HG03354 (cell line): ENCODE data around the gene CALCB.
"Not testable (repeated sequence)": the region's sequence is repeated elsewhere in the genome, so short reads cannot be mapped to it uniquely, and the experiment has no call there.

Source experiments
- ATAC-seq: cut with Tn5 transposase; IDR thresholded peaks from one replicate; pipeline ENCODE4 v1.9.1; 2021; ENCODE audit warnings: mild to moderate bottlenecking; ENCODE audit not compliant: unreplicated experiment, poor library complexity, severe bottlenecking

The CALCB gene, protein sequence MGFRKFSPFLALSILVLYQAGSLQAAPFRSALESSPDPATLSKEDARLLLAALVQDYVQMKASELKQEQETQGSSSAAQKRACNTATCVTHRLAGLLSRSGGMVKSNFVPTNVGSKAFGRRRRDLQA

DNA sequence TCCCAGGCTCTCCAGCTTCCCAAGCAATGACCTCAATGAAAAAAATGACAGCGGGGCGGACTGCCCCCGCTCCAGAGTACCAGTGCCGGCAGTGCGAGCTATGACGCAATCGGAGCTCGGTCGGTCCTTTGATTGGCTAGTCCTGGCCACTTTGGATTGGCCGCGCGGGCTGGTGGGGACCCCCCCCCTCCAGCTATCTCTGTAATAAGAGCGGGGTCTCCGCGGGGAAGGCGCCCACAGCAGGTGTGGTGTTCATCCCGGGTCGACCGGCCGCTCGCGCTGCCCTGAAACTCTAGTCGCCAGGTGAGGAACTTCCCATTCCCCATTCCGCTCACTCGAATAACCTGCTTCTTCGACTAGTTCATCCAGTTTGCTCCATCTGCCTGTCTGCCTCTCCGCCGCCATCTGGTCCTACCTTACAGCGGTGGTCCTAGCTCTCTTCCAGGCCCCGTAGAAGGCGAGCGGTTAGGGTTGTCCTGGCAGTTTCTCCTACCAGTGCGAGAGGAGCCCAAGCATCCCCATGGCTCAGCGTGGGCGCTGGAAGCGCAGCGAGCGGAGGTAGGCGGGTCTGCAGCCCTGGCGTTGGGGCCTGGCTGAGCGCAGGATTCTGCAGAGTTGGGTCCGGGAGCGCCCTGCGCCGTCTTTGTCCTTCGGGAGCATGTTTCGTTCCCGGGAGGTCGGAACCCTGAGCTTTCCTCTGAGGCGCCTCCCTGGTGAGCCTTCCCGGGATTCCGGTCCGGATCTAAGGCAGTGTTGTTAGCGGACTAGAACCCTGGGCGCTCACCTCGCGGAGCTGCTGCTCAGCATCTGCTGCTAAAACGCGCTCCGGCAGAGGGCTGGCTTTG lies at the start of gene CALCB:
TSS of gene CALCB (plus strand) at position 233 of the 845 bp plus-strand sequence. CDS start 1,126 bp downstream, outside the sequence.
- ATAC-seq: no peak

DNA sequence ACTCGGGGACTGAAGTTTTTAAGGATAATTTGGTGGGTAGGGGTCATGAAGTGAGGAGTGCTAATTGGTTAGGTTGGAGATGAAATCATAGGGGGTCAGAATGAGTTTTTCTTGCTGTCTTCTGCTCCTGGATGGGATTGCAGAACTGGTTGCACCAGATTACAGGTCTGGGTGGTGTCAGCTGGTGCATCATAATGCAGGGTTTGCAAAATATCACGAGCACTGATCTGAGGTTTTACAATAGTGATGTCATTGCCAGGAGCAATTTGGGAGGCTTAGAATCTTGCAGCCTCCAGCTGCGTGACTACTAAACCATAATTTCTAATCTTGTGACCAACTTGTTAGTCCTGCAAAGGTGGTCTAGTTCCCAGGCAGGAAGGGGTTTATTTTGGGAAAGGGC lies 46.4 kb upstream of the CALCB start:
- no peak for ATAC-seq

DNA sequence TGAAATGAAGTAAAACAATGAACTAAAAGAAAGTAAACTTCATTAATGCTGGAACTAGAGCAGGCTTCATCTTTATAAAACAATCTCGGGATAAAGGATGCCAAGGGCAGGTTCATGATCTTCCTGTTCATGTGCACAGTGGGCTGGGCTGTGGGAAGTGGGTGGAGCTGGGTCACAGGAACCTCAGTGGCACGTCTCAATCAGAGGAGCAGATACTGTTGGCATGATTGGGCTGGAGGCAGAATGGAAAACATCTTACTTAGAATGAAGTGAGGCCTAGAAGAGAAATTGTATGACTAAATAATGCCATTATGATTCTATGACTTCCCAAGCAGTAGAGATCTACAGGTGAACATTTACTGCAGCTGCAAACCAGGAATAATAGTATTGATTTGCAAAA lies 45.4 kb upstream of the CALCB start:
- no peak for ATAC-seq

DNA sequence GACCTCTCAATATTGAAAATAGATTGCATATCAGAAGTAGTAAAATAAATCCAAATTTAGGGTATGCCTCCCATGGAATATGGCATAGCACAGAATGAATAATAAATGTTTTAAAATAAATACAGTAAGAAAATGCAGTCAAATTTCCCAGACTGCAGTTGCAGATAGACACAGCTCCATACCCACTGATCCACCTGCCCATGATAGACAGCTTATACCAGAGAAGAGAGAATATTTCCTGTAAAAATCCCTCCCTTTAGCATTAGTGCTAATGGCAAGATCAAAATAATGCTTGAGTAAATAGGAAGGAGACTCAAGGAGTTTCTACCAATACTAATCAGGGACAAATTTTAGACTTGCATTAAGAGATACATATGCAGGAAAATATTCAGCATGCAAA lies 45.0 kb upstream of the CALCB start:
- ATAC-seq: no peak

DNA sequence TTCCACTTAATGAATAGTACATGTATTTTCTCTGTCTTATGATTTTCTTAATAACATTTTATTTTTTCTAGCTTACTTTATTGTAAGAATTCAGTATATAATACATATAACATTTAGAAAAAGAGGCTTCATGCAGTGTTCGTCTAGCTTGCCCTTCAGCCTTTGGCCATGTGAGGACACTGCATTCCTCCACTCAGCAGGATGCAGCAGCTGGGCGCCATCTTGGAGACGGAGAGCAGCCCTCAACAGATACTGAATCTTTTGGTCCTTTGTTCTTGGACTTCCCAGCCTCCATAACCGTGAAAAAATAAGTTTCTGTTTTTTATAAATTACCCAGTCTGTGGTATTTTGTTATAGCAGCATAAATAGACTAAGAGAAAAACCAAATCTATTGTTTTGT lies 41.4 kb upstream of the CALCB start:
- not testable (repeated sequence) for ATAC-seq

DNA sequence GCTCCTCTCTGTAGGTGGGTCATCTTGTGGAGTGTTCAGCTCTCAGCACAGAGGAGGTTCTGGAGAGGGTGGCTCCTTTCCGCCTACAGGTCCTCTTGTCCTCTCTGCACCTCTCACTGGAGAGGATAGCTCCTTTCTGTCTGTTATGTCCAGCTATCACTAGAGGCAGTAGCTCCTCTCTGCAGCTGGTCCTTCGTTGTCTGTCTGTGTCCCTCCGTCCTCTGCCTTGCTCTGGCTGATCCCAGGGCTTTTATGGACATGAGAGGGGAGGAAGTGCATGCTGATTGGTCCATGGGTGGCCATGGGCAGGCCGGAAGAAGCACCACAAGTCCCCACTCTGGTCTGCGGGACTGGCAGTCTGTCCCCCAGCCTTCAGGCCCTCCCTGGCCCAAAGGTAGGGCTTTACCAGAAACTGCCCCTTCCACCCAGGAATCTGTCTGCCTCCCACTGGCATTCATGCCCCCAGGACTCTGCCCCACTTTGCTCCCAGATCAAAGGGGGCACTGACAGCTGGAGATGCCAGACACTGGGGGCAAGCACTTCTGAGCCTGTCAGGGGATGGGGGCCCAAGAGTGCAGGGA lies 38.6 kb upstream of the CALCB start:
- no peak for ATAC-seq

DNA sequence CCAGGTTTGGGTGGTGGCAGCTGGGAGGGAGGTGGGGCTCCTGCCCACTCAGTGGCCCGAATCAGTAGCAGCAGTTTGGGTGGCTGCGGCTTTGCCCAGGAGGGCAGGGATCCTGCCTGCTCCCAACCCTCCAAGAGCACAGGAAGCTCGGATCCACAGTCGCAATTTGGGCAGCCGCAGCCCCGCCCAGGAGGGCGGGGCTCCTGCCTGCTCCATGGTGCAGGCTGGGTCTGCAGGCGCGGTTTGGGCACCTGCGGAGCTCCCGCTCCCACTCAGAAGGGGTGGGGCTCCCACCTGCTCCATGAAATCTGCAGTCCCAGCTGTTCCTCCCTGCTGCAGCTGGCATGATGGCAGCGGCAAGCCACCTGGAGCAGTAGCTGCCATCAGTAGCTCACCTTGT lies 38.1 kb upstream of the CALCB start:
- ATAC-seq: no peak

DNA sequence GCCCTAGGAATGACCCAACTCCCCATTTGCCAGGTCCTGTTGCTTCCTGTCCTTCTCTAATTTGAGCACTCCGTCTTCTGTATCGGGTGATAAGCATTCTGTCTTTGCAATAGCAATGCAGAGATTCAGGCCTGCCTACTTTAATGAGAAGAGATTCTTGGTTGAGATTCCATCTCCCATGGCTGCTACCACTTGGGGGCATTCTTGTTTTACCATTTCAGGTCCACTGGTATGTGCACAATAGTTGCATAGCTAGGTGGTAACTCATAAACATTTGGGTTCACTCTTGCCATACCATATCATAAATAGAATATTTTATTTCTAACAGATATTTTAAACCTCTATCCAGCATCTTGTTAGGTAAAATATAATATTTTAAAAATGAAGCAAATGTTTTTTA lies 34.4 kb upstream of the CALCB start:
- no peak for ATAC-seq

DNA sequence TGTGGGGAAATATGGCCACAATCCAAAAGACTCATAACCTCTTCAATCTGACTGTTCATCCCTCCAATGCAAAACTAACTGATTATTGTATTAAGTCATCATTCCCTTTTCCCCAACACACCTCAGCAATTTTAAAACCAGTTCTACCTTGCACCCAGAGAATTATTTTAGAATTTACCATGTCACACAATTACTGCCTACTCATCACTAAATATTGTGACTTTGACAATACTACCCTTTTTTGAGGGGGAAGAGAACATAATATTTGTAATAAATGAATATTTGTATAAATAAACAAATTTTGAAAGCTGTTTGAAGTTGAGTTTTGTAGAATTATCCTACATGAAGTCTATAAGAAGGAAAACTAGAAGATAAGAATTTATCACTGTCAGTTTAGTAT lies 28.2 kb upstream of the CALCB start:
- no peak for ATAC-seq

DNA sequence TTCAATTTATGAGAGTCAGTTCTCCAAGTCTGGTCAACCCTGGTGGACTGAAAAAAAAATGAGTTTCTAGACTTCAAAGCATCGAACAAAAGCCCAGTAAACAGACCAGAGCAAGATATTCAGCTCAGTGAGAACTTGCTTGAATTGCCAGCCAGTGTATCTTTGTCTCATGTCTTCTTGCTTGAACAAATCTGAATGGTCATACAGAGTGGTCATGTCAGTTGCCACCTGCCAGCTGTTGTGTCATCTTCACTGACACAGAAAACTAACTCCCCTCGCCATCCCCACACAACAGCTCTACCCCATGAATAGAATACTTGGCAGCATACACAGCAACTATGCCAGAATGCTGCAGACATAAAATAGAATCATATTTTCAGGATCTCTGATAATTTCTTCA lies 27.5 kb upstream of the CALCB start:
- no peak for ATAC-seq

DNA sequence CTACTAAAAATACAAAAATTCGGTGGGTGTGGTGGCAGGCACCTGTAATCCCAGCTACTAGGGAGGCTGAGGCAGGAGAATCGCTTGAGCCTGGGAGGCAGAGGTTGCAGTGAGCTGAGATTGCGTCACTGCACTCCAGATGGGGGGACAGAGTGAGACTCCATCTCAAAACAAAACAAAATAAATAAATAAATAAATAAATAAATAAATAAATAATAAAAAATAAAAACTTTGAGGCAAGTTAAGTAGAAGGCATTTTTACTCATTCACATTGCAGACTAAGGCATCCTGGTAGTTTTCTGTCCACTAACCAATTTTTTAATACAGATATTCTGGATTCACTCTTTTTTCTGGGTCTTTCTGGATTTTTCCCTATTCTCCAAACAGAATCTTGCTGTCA lies 26.7 kb upstream of the CALCB start:
- ATAC-seq: not testable (repeated sequence)

DNA sequence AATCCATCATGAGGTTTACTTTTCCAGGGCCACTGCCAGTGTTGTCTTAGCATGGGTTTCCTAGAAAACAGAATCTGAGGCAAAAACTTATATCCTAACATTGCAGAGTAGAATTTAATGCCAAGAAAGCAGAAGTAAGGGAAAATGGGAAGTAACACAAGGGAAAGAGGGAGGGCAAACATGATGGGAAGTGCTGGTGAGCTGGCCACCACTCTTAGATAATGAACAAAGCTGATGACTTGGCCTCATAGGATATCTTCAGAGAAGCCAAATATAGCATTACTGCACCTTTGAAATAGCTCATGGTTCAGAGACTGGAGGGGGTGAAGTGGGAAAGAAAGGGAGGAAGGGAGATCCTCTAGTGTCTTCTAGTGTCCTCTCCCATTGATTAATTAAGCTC lies 24.8 kb upstream of the CALCB start:
- no peak for ATAC-seq

DNA sequence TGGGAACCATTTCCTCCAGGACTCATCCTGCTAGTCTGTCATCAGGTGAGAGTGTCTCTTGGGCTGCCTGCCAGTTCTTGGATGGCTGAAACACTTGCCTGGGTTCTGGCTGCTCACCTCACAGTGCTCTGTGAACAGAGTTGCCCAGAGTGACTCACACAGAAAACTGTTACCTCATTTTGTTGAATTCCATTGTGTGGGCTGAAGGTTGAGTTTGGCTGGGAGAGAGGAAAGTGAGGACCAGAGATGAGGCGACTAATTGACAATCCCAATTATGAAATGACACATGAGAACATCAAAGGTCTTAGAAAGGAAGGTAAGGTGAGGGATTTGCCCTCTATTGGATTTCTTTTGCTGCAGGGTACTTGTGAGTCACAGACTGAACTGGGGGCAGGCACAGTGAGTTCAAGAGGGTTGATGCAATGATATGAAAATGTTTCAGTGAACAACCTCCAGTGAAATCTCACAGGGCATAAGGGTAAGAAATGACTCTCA lies 20.2 kb upstream of the CALCB start:
- ATAC-seq: no peak

DNA sequence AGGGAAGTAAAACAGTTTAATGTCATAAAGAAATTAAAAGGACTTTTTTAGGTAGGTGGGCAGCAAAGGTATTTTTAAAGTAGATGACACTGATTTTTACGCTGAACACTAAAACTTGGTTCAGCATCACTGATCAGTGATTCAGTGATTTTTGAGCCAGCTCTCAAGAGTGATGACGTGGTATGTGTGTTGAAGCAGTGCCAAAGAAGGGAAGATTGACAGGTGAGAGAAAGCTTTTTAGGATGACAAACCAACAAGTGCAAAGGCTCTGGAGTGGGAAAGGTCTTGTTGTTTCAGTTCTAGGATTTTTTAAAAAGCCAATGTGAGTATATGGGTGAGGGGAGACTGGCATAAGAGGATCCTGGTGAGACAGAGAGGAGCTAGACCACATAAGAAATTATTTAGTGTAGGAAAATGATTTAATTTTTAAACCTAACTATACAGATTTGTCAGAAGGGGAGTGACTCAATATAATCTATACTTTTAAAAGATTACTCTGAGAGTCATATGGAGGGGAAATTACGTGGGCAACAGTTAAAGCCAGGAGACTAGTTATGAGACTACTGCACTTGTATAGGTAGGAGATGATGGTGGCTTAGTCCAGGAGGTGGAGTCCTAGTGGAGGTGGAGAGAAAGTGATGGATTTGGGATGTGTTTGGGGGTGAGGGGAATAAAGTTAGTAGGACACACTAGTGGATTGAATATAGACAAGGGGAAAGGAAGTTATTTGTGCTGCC lies 17.6 kb upstream of the CALCB start:
- ATAC-seq: no peak

DNA sequence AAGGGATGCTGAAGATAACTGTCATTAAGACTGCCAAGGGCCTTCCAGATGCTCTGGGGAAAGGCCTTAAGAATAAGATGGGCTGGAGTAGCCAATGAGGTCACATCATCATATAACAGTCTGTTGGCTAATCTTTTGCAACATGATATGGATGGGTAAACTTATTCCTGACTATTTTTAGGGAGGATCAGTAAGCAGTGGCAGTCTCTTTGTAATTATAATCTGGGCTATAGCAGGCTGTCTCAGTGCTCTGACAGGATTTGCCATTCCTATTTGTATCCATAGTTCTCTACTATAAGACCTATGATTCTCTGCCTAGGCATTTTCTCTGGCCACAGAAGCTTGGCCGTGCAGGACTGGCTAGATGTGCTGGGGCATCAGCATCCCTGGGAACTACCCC lies 16.1 kb upstream of the CALCB start:
- no peak for ATAC-seq

DNA sequence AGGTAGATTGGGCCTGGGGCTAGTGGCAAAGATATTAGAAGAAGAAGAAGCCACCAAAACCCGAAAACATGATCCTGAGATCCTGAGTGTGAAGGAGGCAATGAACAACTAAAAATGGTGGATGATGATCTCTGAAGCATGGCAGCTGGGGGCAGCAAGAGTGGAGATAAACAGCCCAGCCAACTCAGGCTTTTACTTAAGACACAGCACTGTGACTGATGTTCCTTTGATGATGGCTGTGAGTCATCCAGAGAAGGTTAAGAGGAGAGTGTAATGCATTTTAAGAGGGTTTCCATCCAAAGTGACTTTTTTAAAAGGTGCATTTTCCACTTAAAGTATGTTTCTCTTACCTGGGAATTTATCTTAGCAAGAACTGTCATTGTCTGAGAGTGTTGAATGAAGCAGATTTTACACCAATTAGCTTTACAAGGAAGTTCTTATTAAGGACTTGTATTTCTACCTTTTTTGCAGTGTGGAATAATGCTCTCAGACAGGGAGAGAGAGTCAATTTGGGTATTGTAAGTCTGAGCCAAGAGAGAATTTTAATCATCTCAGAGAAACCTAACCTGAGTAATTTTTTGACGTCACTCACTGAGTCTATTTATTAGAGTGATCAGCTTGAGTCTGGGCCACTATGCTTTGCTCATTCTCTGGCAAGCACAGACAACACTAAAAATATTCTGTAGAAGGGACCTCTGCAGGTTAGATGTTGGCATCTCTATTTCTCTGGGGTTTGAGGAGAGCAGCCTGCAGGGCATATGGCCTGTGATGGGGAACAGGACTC lies 14.1 kb upstream of the CALCB start:
- no peak for ATAC-seq

DNA sequence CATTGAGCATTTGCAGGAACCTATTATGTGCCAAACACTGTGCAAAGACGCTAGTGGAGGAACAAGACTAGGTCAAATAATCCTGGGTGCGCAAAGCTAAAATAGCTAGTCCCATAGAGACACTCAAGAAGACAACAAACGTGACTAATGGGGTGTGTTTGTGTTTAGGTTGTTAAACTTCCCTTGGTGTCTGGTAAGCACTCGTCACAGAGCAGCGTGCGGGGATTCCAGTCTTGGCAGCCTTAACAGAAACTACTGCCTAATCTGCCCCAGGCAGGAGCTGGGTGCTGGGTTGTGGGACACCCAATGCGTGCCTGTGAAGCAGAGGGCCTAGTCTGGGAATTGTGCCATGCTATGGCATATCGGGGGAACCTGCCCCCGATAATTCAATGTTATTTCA lies 10.8 kb upstream of the CALCB start:
- no peak for ATAC-seq

DNA sequence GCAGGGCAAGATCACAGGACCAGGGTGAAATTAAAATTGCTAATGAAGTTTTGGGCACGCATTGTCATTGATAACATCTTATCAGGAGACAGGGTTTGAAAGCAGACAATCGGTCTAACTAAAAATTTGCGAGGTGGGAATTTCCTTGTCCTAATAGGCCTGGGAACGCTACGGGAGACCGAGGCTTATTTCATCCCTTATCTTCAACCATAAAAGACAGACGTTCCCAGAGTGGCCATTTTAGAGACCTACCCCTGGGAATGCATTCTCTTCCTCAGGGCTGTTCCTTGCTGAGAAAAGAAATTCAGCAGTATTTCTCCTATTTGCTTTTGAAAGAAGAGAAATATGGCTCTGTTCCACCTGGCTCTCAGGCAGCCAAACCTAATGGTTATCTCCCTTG lies 3.6 kb upstream of the CALCB start:
- ATAC-seq: not testable (repeated sequence)

DNA sequence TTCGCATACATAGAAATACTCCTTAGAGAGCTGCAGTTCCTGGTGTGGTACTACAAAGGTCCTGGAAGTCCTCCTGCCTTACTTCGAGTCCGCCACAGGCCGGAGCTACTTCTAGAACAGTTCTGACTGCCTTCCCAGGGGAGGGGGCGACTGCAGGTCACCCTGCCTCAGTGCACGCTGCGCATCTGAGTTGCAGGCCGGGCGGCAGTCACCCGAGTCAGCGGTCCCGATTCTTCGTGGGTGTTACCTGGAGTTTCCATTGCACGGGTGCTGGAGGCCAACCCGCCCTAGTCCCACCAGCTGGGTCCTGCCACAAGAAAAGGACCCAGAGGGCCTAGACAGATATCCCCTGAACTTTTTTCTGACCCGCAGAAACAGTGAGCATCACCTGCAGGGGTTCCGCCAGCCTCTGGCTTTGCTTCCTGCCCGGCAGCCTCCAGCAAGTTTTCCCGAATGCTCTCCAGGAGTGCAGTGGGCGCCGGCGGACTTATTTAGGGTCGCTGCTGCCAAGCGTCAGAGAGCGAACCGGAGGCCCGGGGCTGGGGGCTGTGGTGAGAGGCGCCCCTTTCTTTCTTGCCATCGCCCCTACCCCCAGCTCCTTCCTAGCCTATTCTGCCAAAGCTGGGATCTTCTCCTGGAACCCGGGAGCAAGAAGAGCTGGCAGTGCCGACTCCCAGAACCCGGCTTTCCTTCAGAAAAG lies 1.7 kb upstream of the CALCB start:
- ATAC-seq: no peak
